ENCODE results near the gene SPAG9.

SPAG9 gene

DNA sequence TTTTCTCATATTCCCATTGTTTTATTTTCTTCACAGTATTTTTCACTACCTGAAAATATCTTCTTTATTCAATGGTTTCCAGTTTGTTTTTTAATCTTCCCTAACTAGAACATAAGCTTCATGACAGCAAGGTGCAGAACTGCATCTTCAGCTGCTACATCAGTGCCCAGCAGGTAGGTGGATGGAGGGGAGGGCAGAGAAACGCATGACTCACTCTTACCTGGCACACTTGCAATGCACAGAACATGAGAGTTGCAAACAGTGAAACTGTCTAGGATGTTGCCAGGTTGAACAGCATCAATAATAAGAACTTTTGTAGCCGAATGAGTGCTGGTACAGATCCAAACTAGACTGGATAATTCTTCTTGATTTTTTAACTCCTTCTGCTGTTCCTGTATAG, 127.1 kb downstream of the SPAG9 start:
- Histone ChIP-seq H3K4me2 (ENCODE audit: low read depth, low read length) (no peak overlapping the region), H3K9me3 (replicated peaks; ENCODE audit: insufficient read depth, low read length) (no peaks in the 10 kb centered on the region), H4K20me1 (ENCODE audit: insufficient read depth, low read length) (no peaks in the 10 kb centered on the region), H3K9me2 (replicated peaks; ENCODE audit: insufficient read depth, low read length) (no peaks in the 10 kb centered on the region), H2AFZ (ENCODE audit: low read length) (no peak overlapping the region), H3K36me3 (replicated peaks; ENCODE audit: insufficient read depth, low read length) (peaks cover 5% of the 10 kb centered on the region; the same call in 1 of the 2 replicates), H3K79me2 (ENCODE audit: low read length) (no peaks in the 10 kb centered on the region), H3K4me3 (ENCODE audit: low read length) (no peak overlapping the region), H3K9ac (ENCODE audit: low read length) (no peak overlapping the region), H3F3A (ENCODE audit: insufficient read depth, low read length) (no peaks in the 10 kb centered on the region), H3K4me1 (ENCODE audit: low read length) (no peaks in the 10 kb centered on the region), H3K27ac (ENCODE audit: low read length) (no peak overlapping the region), H3K27me3 (replicated peaks; ENCODE audit: insufficient read depth, low read length) (no peaks in the 10 kb centered on the region)
- DNase-seq: no peak
- TF ChIP-seq EZH2 (optimal IDR thresholded peaks at IDR 0.05; ENCODE audit: low read depth, low read length): no peak
- TF ChIP-seq EZH2phosphoT487 (IDR thresholded peaks at IDR 0.05; ENCODE audit: low read length): no peak
- TF ChIP-seq CTCF (IDR thresholded peaks at IDR 0.05; ENCODE audit: low read length): no peak

- H3F3A ChIP-seq (ENCODE audit: insufficient read depth, low read length): no peaks in the 10 kb centered on the region
- no peak overlapping the region for H3K4me2 ChIP-seq (ENCODE audit: low read depth, low read length)
- no peak for TF ChIP-seq EZH2phosphoT487 (IDR thresholded peaks at IDR 0.05; ENCODE audit: low read length)
- H3K9me3 ChIP-seq (replicated peaks; ENCODE audit: insufficient read depth, low read length): no peaks in the 10 kb centered on the region
- no peaks in the 10 kb centered on the region for H3K79me2 ChIP-seq (ENCODE audit: low read length)
- H2AFZ ChIP-seq (ENCODE audit: low read length): no peak overlapping the region
- H3K4me1 ChIP-seq (ENCODE audit: low read length): no peaks in the 10 kb centered on the region
- peaks cover 5% of the 10 kb centered on the region; the same call in 1 of the 2 replicates for H3K36me3 ChIP-seq (replicated peaks; ENCODE audit: insufficient read depth, low read length)
- no peak overlapping the region for H3K27ac ChIP-seq (ENCODE audit: low read length)
- H3K4me3 ChIP-seq (ENCODE audit: low read length): no peak overlapping the region
- H3K9me2 ChIP-seq (replicated peaks; ENCODE audit: insufficient read depth, low read length): no peaks in the 10 kb centered on the region
- no peaks in the 10 kb centered on the region for H3K27me3 ChIP-seq (replicated peaks; ENCODE audit: insufficient read depth, low read length)
- no peak overlapping the region for H3K9ac ChIP-seq (ENCODE audit: low read length)
- no peak for DNase-seq
- H4K20me1 ChIP-seq (ENCODE audit: insufficient read depth, low read length): no peaks in the 10 kb centered on the region
These were observed 131.5 kb downstream of the SPAG9 start for GRCh38 chr17:50989149-50989548.

GRCh38 chr17:50988427-50988826, 132.2 kb downstream of the SPAG9 start:
- no peaks in the 10 kb centered on the region for H4K20me1 ChIP-seq (ENCODE audit: insufficient read depth, low read length)
- H3K36me3 ChIP-seq (replicated peaks; ENCODE audit: insufficient read depth, low read length): peaks cover 2% of the 10 kb centered on the region; the same call in 1 of the 2 replicates
- no peaks in the 10 kb centered on the region for H3K27me3 ChIP-seq (replicated peaks; ENCODE audit: insufficient read depth, low read length)
- no peak overlapping the region for H3K4me2 ChIP-seq (ENCODE audit: low read depth, low read length)
- H3K79me2 ChIP-seq (ENCODE audit: low read length): no peaks in the 10 kb centered on the region
- no peak for TF ChIP-seq EZH2 (optimal IDR thresholded peaks at IDR 0.05; ENCODE audit: low read depth, low read length)
- no peak for TF ChIP-seq CTCF (IDR thresholded peaks at IDR 0.05; ENCODE audit: low read length)
- TF ChIP-seq EZH2phosphoT487 (IDR thresholded peaks at IDR 0.05; ENCODE audit: low read length): no peak
- no peak for DNase-seq
- H3K9ac ChIP-seq (ENCODE audit: low read length): no peak overlapping the region
- H3K4me1 ChIP-seq (ENCODE audit: low read length): no peaks in the 10 kb centered on the region
- no peaks in the 10 kb centered on the region for H3K9me3 ChIP-seq (replicated peaks; ENCODE audit: insufficient read depth, low read length)
- H2AFZ ChIP-seq (ENCODE audit: low read length): no peak overlapping the region
- H3F3A ChIP-seq (ENCODE audit: insufficient read depth, low read length): no peaks in the 10 kb centered on the region
- no peak overlapping the region for H3K27ac ChIP-seq (ENCODE audit: low read length)
- H3K4me3 ChIP-seq (ENCODE audit: low read length): no peak overlapping the region
- no peaks in the 10 kb centered on the region for H3K9me2 ChIP-seq (replicated peaks; ENCODE audit: insufficient read depth, low read length)

DNA sequence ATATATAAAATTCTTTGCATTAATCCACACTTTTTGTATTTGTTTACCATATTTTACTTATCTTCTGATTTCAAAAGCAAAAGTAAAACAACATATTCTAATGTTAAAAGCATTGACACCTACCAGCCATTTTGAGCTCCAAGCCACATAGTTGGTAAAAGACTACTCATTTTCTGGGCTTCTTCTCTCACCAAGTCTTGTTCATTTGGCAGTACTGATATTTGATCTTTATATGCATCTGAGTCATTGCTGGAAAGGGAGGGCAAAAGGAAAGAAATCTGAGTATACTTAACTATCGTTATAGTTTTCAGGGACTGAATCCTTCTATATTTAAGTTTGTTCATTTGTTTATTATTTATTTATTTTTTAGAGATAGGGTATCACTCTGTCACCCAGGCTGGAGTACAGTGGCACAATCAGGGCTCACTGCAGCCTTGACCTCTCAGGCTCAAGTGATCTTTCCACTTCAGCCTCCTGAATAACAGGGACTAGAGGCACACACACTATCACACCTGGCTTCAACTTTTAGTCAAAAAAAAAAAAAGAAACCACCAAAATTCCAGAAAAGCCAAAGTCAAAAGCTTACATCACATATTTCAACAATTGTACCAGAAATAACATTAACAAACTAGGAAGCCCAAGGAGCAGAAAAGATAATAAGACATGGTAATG, 133.5 kb downstream of the SPAG9 start:
- DNase-seq: no peak
- Histone ChIP-seq H4K20me1 (ENCODE audit: insufficient read depth, low read length) (no peaks in the 10 kb centered on the region), H2AFZ (ENCODE audit: low read length) (no peak overlapping the region), H3K27me3 (replicated peaks; ENCODE audit: insufficient read depth, low read length) (no peaks in the 10 kb centered on the region), H3K4me2 (ENCODE audit: low read depth, low read length) (no peak overlapping the region), H3K4me1 (ENCODE audit: low read length) (no peaks in the 10 kb centered on the region), H3K27ac (ENCODE audit: low read length) (no peak overlapping the region), H3K79me2 (ENCODE audit: low read length) (no peaks in the 10 kb centered on the region), H3K9ac (ENCODE audit: low read length) (no peak overlapping the region), H3F3A (ENCODE audit: insufficient read depth, low read length) (no peaks in the 10 kb centered on the region), H3K36me3 (replicated peaks; ENCODE audit: insufficient read depth, low read length) (no peaks in the 10 kb centered on the region), H3K9me2 (replicated peaks; ENCODE audit: insufficient read depth, low read length) (no peaks in the 10 kb centered on the region), H3K4me3 (ENCODE audit: low read length) (no peak overlapping the region), H3K9me3 (replicated peaks; ENCODE audit: insufficient read depth, low read length) (no peaks in the 10 kb centered on the region)
- no peak for TF ChIP-seq EZH2 (optimal IDR thresholded peaks at IDR 0.05; ENCODE audit: low read depth, low read length)
- no peak for TF ChIP-seq EZH2phosphoT487 (IDR thresholded peaks at IDR 0.05; ENCODE audit: low read length)
- TF ChIP-seq CTCF (IDR thresholded peaks at IDR 0.05; ENCODE audit: low read length): no peak

Measured in MM.1S (cell line).